Measurements from ENCODE around the gene MAP1LC3A. TPM values are rescaled to one million over a fixed set of nuclear protein-coding genes. Genes with fewer than 3 reads are reported as not detected.
"Not testable (repeated sequence)": the region's sequence is repeated elsewhere in the genome, so short reads cannot be mapped to it uniquely, and the experiment has no call there.

The MAP1LC3A gene
- total and polyA plus RNA-seq, 7 donors: 27.4 to 90.5 (median 35.5) TPM

- peaks cover 3 to 40% of the 10 kb centered on the region in 2 donors for H3K36me3 ChIP-seq (ENCODE audit: insufficient read depth in 1 of 2, low read depth in 1 of 2)
- H3K27me3 ChIP-seq (ENCODE audit: insufficient read depth in 3 of 3, low read length in 2 of 3): no peaks in the 10 kb centered on the region
- no peak for ATAC-seq
- intact Hi-C loops (cut with DNase I): no loop called here
- H3K4me3 ChIP-seq: no peak overlapping the region
- no peak for DNase-seq
- TF ChIP-seq CTCF (IDR thresholded peaks at IDR 0.05): no peak
- no peaks in the 10 kb centered on the region for H3K9me3 ChIP-seq
- H3K4me1 ChIP-seq: peaks cover 6% of the 10 kb centered on the region
- no peak overlapping the region for H3K27ac ChIP-seq
These were observed 45.5 kb upstream of the MAP1LC3A start for GRCh38 chr20:34512955-34513419.

DNA sequence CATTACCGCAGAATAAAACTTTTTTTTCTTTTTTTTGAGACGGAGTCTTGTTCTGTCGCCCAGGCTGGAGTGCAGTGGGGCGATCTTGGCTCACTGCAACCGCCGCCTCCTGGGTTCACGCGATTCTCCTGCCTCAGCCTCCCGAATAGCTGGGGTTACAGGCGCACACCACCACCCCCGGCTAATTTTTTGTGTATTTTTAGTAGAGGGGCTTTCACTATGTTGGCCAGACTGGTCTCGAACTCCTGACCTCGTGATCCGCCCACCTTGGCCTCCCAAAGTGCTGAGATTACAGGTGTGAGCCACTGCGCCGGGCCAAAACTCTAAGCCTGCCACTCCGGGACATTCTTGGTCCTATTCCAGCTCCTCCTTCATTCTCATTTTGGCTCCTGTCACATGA lies 44.5 kb upstream of the MAP1LC3A start:
- H3K9me3 ChIP-seq; H3K27me3 ChIP-seq (ENCODE audit: insufficient read depth in 3 of 3, low read length in 2 of 3); H3K4me1 ChIP-seq; H3K27ac ChIP-seq; H3K4me3 ChIP-seq; DNase-seq; ATAC-seq; intact Hi-C loops (cut with DNase I): not testable (repeated sequence)
- H3K36me3 ChIP-seq (ENCODE audit: insufficient read depth in 1 of 2, low read depth in 1 of 2): peaks cover 3 to 29% of the 10 kb centered on the region in 2 donors
- WGBS, 3 donors: 86 to 91% (median 87%) methylated on average over 17 of the region's 17 CpGs

- DNase-seq (no peak), ATAC-seq (no peak)
- intact Hi-C loops (cut with DNase I): no loop called here
- 38 to 41% (median 38%) methylated on average over 19 of the region's 19 CpGs for WGBS, 3 donors
- H3K4me3 ChIP-seq: peak overlapping the region; percentile 91
- H3K36me3 ChIP-seq (ENCODE audit: insufficient read depth in 1 of 2, low read depth in 1 of 2): peaks cover 3 to 26% of the 10 kb centered on the region in 2 donors
- no peaks in the 10 kb centered on the region for H3K9me3 ChIP-seq
- no peaks in the 10 kb centered on the region for H3K27me3 ChIP-seq (ENCODE audit: insufficient read depth in 3 of 3, low read length in 2 of 3)
- H3K27ac ChIP-seq: peak overlapping the region; percentile 96
- H3K4me1 ChIP-seq: peaks cover 14% of the 10 kb centered on the region
- TF ChIP-seq CTCF (IDR thresholded peaks at IDR 0.05): no peak
These were observed 43.5 kb upstream of the MAP1LC3A start for GRCh38 chr20:34514897-34515483.

GRCh38 chr20:34515484-34516246 lies 42.9 kb upstream of the MAP1LC3A start:
- ATAC-seq (peak; percentile 28 to 50 (median 32)), DNase-seq (peak; percentile 28 to 63)
- Histone ChIP-seq H3K36me3 (ENCODE audit: insufficient read depth in 1 of 2, low read depth in 1 of 2) (peaks cover 3 to 20% of the 10 kb centered on the region in 2 donors), H3K27ac (peak overlapping the region; percentile 96), H3K4me1 (peaks cover 19% of the 10 kb centered on the region), H3K9me3 (no peaks in the 10 kb centered on the region), H3K4me3 (peak overlapping the region; percentile 91), H3K27me3 (ENCODE audit: insufficient read depth in 3 of 3, low read length in 2 of 3) (no peaks in the 10 kb centered on the region)
- intact Hi-C loops (cut with DNase I): loop anchor here in 1 of 2 donors (1.0 kb wide), 1 partner anchor 203 kb away; no protein-coding TSS in a partner anchor
- TF ChIP-seq CTCF (IDR thresholded peaks at IDR 0.05): no peak
- WGBS, 3 donors: 6 to 11% (median 8%) methylated on average over 36 of the region's 36 CpGs
